Pulmonary artery endothelial cell (primary cell): Measurements from ENCODE around the gene PRICKLE1. TPM values are rescaled to one million over a fixed set of nuclear protein-coding genes. Genes with fewer than 3 reads are reported as not detected.

ENCODE experiments used
- DNase-seq: peaks from one replicate; pipeline ENCODE4 v3.0.0-alpha.2; 2011; ENCODE audit warnings: low read depth, low spot score
- total RNA-seq: library from RNA; depleted of rRNA; stranded (reverse); fragments of >200 nt; gene quantifications from 2 replicates; pipeline ENCODE4 v1.2.3, GENCODE V29; 2014

Gene PRICKLE1
- total RNA-seq, 1 donor from 2014 or later = 36.5 TPM

DNA sequence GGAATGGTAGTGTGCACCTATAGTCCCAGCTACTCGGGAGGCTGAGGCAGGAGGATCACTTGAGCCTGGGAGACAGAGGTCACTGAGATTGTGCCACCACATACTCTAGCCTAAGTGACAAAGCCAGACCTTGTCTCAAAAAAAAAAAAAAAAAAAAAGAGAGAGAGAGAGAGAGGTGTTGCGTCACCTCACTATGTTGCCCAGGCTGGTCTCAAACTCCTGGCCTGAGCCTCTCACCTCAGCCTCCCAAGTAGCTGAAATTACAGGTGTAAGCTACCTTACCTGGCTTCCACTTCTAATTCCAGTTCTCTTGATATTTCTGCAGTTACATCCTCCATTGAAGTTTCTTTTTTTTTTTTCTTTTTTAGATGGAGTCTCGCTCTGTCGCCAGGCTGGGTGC lies 94.3 kb downstream of the PRICKLE1 start:
- DNase-seq = no peak

DNA sequence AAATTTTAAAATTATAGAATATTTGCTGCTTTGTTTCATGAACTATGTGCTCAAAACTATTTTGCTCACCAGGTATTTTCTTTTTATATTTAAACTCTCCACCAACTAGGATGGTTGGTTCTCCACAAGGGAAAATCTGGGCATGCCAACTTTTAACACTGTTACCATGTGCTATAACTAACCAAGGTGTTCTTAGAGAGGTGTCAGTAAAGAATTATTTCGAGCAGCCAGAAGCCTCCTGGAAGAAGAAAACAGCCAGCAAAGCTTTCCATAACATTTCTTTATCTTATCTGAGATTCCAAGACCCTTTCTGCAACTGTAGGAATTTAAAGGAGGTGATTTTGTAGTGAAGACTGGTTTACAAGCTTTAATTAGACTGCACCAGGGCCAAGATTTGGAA lies 97.3 kb downstream of the PRICKLE1 start:
- no peak for DNase-seq

GRCh38 chr12:42490261-42490842 lies 99.2 kb downstream of the PRICKLE1 start:
- DNase-seq = no peak

DNA sequence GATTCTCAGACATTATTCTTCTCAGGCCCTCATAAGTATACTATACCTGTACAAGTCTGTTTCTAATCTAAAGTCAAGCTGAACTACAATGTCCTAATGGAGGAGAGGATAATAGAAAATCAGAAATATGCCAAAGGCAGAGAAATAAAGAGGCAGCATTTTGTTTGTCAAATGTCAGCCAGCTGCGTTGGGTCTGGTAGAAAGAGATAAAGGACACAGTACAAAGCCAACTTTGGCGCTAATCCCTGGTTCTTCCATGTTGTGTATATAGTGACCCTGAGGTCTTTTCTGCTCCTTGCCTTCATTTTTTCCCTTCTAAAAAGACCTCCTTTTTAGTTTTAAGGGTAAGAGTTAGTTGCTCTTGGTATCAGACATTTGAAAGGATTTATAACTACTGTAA lies 103.1 kb downstream of the PRICKLE1 start:
- DNase-seq = no peak

GRCh38 chr12:42485823-42486222 lies 103.7 kb downstream of the PRICKLE1 start:
- no peak for DNase-seq

DNA sequence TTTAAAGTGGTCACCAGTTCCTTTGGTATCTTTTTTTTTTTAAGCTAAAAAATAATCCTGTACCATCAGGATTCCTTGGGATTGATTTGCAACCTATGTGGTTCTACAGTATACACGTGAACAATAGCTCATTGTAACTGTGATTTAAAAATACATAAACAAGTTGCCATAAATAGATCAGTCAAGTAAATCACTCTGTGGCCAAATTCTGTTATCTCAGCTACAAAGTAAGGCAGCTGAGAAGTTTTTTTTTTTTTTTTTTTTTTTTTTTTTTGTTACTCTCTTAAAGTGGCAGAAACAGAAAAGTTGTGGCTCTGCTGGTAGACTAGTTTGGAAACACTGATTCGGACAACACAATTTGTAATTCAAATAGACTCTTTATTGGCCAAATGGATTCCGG lies 104.5 kb downstream of the PRICKLE1 start:
- no peak for DNase-seq

- no peak for DNase-seq
Measured at GRCh38 chr12:42483521-42483790, 106.1 kb downstream of the PRICKLE1 start.

DNA sequence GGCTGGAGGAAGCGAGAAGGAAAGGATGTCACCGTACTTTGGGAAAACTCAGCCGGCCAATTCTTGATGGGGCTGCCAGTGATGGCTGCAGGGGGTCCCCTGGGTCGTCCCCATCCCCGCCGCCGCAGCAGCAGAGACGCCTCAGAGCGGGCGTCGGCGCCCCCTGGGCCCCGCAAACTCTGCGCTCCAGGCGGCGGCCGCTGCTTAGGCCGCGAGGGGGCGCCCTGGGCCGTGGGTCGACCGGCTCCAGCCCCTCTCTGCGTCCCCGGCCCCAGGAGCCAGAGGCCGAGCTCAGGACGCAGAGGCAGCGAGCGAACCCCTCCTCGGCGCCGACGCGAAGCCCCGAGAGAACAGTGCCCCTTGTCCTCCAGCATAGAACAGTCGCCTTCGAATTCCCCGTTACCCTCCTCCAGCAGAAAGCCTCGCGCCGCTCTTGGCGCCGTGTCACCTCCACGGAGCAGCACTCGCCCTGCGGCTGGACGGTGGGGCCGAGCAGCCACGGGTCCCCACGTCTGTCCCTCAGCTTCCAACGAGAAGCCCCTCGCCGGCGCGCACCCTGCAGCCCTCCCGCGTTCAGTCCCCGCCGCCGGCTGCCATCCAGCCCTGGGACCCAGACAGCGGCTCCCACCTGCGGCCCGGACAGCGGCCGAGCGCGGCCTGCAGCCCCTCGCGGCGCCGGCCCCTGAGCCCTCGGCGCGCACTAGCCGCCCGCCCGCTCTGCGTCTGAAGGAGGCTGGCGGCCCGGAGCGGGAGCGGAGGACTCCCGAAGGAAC lies 106.6 kb downstream of the PRICKLE1 start:
- DNase-seq = no peak

GRCh38 chr12:42482041-42482747 lies 107.4 kb downstream of the PRICKLE1 start:
- peak; percentile 85 for DNase-seq

DNA sequence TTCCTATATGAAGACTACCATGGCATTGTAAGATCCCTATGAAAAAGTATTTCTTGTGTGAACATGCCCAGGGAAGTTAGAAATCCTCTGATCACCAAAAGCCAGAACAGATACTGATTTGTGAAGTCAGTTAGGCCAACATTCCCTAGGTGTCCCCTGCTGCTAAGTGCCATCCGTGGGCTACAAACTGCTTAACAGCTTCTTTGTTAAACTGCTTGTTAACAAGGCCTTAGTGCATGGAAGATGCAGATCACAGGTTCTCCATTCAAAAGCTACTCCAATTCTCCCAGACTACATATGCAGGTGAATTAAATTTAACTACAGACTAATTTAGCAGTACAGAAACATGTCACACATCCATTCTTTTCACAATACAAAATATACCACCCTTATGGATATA lies 108.2 kb downstream of the PRICKLE1 start:
- no peak for DNase-seq

DNA sequence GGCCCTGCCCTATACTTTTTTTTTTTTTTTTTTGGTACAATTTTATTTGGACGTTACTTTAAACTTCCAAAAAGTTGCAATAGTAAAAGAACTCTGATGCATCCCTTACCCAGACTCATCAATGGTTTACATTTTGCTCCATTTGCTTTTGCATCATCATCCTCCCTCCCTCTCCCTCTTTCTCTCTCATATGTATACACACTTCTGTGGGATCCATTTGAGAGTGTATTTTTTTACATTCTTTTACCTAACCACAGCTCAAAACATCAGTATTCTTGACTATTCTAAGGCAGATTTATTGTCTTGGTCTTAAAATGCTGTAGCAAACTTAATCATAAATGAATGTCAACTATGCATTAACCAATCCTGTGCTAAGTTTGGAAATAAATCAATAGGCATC lies 111.6 kb downstream of the PRICKLE1 start:
- no peak for DNase-seq

DNA sequence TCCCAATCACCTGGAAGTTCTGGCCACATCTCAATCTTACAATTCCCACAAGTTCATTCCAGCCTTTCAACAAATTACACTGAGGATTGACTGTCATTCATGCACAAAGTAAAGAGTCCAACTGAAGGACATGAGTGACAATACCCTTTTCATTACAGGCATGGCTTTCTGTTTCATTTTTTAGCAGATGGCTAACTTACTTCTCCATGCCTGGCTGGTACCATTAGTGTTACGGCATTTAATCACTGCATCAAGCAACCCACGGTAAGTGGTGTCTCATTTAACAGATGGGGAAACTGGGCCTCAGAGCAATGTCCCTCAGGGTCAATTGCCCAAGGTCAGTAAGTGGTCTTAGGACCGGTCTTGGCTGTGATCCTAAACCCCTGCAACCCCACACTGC lies 114.4 kb downstream of the PRICKLE1 start:
- no peak for DNase-seq

GRCh38 chr12:42474391-42474790 lies 115.2 kb downstream of the PRICKLE1 start:
- no peak for DNase-seq

DNA sequence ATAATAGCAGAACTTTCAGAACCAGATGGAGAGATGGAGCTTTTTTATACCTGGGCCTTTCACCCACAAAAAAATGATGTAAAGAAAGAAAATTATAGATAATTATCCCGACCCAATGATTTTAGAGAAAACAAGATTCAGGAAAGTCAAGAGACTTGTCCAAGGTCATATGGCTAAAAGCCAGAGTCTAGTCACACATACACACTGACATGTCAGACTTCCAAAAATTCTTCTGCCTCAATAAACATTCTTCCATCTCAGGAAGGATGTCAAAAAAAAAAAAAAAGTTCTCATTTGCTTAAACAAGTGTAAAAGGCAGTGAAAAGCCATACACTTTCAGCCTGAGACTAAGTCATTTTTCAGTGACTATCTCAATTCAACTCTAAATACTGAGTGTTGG lies 116.0 kb downstream of the PRICKLE1 start:
- DNase-seq = no peak

GRCh38 chr12:42473130-42473529 lies 116.4 kb downstream of the PRICKLE1 start:
- DNase-seq = no peak

DNA sequence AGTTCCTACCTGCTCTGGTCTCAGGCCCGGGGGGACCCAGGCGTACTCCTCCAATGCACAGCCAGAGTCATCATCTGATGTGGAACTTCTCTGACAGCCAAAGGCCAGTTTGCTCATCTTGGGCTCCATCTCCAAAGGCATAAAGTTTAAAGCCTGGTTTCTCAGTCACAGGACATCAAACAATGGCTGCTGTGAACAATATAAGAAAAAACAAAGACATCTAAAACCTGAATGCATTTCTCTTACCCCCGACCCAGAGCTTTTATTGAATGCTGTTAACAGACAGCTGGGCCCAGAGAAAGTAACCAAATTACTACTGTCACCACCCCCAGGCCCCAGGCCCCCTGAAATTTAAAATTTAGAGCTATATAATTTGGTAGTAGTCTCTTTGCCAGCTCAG lies 117.2 kb downstream of the PRICKLE1 start:
- DNase-seq = no peak

DNA sequence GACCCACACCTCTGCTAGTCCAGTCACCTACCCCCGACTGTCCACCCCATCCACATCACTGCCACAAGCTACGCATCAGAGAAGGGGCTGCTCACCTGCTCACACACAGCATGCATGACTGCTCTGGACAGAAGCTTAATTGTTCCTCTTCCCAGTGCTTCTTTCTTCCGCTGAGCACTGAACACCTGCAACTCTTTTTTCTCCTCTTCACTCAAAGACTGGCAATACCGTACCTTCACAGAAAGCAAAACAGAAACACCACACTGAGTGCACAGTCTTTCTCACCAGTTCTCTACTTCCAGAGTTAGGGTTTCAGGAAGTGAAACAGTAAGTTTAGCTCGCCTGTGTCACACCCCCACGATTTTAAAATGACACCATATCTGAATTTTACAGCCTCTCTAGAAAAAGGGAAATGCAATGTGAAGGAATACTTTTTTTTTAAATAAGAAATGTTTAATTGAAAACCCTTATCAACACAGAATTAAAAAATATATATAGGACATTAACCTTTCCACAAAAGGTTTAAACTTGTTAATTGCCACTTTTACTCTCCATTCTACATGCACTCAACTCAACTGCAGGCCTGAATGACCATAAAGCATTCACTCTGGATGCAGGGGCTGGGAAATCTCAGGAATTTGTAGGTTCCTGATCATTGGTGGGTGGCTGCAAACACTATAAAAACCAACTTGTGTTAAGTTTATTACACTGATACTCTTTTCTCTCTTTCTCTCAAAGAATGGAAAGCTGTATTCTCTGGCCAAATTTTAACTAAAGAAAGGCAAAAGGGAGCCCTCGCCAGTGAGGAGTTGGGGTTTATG lies 120.0 kb downstream of the PRICKLE1 start:
- no peak for DNase-seq

- no peak for DNase-seq
Measured at GRCh38 chr12:42468921-42469320, 120.6 kb downstream of the PRICKLE1 start.

- no peak for DNase-seq
Measured at GRCh38 chr12:42468341-42468821, 121.2 kb downstream of the PRICKLE1 start.

DNA sequence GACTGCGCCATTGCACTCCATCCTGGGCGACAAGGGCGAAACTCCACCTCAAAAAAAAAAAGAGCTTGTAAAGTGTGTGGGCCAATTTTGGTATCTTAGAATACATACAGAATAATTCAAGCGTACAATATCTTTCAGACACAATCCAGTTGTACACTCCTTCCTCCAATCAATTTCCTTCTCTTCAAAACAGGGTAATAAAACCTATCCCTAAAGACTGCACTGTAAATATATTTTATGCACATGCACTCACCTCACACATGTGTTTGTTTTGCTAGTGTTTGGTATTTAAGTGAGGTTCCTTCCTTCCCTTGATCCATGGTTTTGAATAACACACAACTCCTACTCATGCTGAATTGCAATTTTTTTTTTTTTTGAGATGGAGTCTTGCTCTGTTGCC lies 125.9 kb downstream of the PRICKLE1 start:
- DNase-seq = no peak

- DNase-seq = no peak
Measured at GRCh38 chr12:42462486-42462885, 127.1 kb downstream of the PRICKLE1 start.

DNA sequence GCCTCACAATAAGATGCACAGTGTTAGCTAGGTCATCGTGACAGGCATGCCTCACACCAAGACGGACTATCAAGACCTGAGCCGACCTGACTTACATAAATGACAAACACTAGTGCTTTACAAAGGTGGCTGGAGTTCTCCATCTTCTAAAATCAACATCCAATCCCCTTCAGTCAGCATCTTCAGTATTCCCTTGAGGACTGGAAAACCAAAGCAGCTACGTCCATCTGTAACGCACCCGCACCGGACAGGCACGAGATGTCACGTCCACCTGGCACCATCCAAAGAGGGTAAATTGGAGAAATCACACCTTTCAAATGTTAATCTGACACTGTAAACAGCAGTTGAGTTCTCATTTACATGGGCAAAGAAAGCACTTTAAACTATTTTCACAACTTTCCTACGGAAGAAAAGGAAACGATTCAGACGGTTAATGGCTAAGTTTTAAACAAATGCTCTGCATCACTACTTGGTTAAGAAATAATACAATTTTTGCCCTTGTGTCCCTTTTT lies 130.2 kb downstream of the PRICKLE1 start:
- DNase-seq = no peak
